Sigmoid colon (tissue), 7 donors: ENCODE data around the gene SLC66A1. TPM values are rescaled to one million over a fixed set of nuclear protein-coding genes. Genes with fewer than 3 reads are reported as not detected.

Source experiments
- DNase-seq: peaks from one replicate; pipeline ENCODE4 v3.0.0-alpha.2; 2019
- H3K27ac ChIP-seq, 4 donors: fragments of 200-600 bp; sonication (generic); one replicate each; pipeline ENCODE4 v1.5.1; 2016 to 2019; ENCODE audit warnings: mild to moderate bottlenecking in 1 of 4
- H3K27me3 ChIP-seq, 3 donors: fragments of 200-600 bp; sonication (generic); one replicate each; pipeline ENCODE4 v1.5.1; 2019; ENCODE audit warnings: mild to moderate bottlenecking in 1 of 3
- H3K36me3 ChIP-seq, 4 donors: fragments of 200-600 bp; sonication (generic); one replicate each; pipeline ENCODE4 v1.5.1; 2016 to 2019
- H3K4me1 ChIP-seq, 4 donors: fragments of 200-600 bp; sonication (generic); one replicate each; pipeline ENCODE4 v1.5.1; 2017 to 2019
- H3K4me3 ChIP-seq, 4 donors: fragments of 200-600 bp; sonication (generic); one replicate each; pipeline ENCODE4 v1.5.1; 2017 to 2019; ENCODE audit warnings: mild to moderate bottlenecking in 2 of 4, moderate library complexity in 1 of 4
- H3K9me3 ChIP-seq, 4 donors: fragments of 200-600 bp in 3 of 4; sonication (generic) in 3 of 4; one replicate each; pipeline versions ENCODE4 v1.5.1 to v1.6.1; 2013 to 2019
- CTCF ChIP-seq, 4 experiments: fragments of 450-650 bp in 3 of 4; fragments of 200-600 bp in 1 of 4; IDR thresholded peaks; one replicate each; pipeline ENCODE4 v1.5.1; 2016 to 2019; ENCODE audit warnings: antibody characterized with exemption in 4 of 4, mild to moderate bottlenecking in 3 of 4, moderate library complexity in 2 of 4
- EP300 ChIP-seq, 4 donors: sonication (generic); formaldehyde crosslinking; IDR thresholded peaks; one replicate each; pipeline ENCODE4 v1.6.1; 2017; ENCODE audit warnings: antibody characterized with exemption in 4 of 4
- POLR2A ChIP-seq, 2 donors: fragments of 450-650 bp; IDR thresholded peaks; one replicate each; pipeline ENCODE4 v1.6.1; 2016; ENCODE audit warnings: antibody characterized with exemption in 2 of 2, mild to moderate bottlenecking in 2 of 2, moderate library complexity in 2 of 2
- POLR2AphosphoS5 ChIP-seq, 4 donors: sonication (generic); formaldehyde crosslinking; IDR thresholded peaks; one replicate each; pipeline ENCODE4 v1.6.1; 2017; ENCODE audit warnings: antibody characterized with exemption in 4 of 4
- WGBS, 2 donors: extraction: QIAGEN DNeasy Blood & Tissue Kit; methylation state at CpG; one replicate each; pipeline ENCODE4 v1.1.7; 2013; 5-methylcytosine and 5-hydroxymethylcytosine counted together
- intact Hi-C: fragments of 100-400 bp; cut with DNase I; formaldehyde crosslinking; loops from one replicate; pipeline ENCODE4 v1.15.1; 2023
- polyA plus RNA-seq, 3 donors: library from polyadenylated mRNA; stranded (reverse); fragments of 200-250 nt; gene quantifications; one replicate each; pipeline ENCODE4 v1.2.3, GENCODE V29; 2013
- total RNA-seq, 4 donors: library from RNA; depleted of rRNA; stranded (reverse); fragments of >200 nt; gene quantifications; one replicate each; pipeline ENCODE4 v1.1.0, GENCODE V29; 2016
- donor health status: healthy with polysubstance abuse.
- donor health status: Bipolar disorder and iron deficiency.
- donor health status: healthy.

Gene SLC66A1
- total and polyA plus RNA-seq, 7 donors, result 5.1 to 16.0 (median 8.1) TPM

GRCh38 chr1:19370453-19371170 lies 58.5 kb downstream of the SLC66A1 start:
- 72 to 88% methylated on average over 13 of the region's 13 CpGs for WGBS, 2 donors
- peak overlapping the region in 1 of 4 donors; percentile 48 for H3K27ac ChIP-seq
- intact Hi-C loops, result no loop called here

DNA sequence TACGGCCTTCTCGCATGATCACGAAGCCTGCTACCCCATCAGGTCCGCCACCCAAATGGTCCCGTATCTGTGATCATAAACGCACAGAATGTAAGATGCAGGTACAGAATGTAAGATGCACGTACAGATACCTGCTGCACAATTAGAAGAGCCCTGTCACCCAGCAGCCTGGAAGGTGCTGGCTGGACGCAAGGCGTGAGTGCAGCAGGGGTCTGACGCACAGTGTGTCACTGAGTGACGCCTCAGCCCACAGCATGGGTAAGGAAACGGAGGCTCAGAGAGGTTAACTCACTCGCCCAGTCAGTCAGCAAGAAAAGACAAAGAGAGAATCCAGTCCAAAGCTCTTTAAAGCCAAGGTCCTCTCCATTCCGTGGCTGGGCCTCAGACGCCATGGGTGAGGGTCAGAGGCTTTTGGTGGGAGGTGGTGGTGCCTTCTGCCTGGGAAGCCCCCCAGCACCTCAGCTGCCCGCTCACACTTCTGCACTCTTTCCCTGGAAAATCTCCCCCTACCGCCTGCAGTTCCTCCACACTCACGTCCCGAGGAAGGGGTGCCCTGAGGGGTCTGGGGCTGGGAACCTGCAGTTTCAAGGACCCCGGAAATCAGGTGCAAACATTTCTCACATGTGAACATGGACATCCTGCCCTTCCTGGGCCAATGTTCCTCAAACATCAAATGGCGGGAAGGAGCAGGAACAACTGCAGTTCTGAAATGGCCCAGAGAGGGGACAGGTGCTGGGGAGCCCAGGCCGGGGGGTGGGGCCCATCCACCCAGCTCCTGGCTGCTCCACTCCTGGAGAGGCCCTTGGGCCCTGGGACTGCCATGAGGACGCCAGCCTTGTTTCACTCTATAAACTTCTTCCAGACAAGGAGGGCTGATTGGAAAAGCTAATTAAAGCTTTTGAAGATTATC lies 59.4 kb downstream of the SLC66A1 start:
- no peak for TF ChIP-seq POLR2A (IDR thresholded peaks at IDR 0.05)
- no peak for TF ChIP-seq EP300 (IDR thresholded peaks at IDR 0.05)
- no peak for TF ChIP-seq CTCF (IDR thresholded peaks at IDR 0.05)
- no peak for TF ChIP-seq POLR2AphosphoS5 (IDR thresholded peaks at IDR 0.05)
- intact Hi-C loops, result no loop called here
- H3K27me3 ChIP-seq, result no peaks in the 10 kb centered on the region
- no peak for DNase-seq
- peaks cover 0 to 53% (median 13%) of the 10 kb centered on the region in 4 donors for H3K36me3 ChIP-seq
- peaks cover 0 to 55% (median 43%) of the 10 kb centered on the region in 4 donors for H3K4me1 ChIP-seq
- no peak overlapping the region for H3K4me3 ChIP-seq
- no peaks in the 10 kb centered on the region for H3K9me3 ChIP-seq
- no peak overlapping the region for H3K27ac ChIP-seq
- WGBS, 2 donors, result 96 to 97% methylated on average over 23 of the region's 23 CpGs

More at GRCh38 chr1:19370453-19371170, 58.5 kb downstream of the SLC66A1 start:
- peaks cover 0 to 44% (median 9%) of the 10 kb centered on the region in 4 donors for H3K36me3 ChIP-seq
- no peaks in the 10 kb centered on the region for H3K9me3 ChIP-seq
- H3K27me3 ChIP-seq, result no peaks in the 10 kb centered on the region
- TF ChIP-seq POLR2AphosphoS5 (IDR thresholded peaks at IDR 0.05) (no peak), CTCF (IDR thresholded peaks at IDR 0.05) (no peak), POLR2A (IDR thresholded peaks at IDR 0.05) (no peak), EP300 (IDR thresholded peaks at IDR 0.05) (no peak)
- peaks cover 0 to 56% (median 43%) of the 10 kb centered on the region in 4 donors for H3K4me1 ChIP-seq
- no peak overlapping the region for H3K4me3 ChIP-seq
- DNase-seq, result no peak

GRCh38 chr1:19372136-19372514 lies 60.0 kb downstream of the SLC66A1 start:
- peaks cover 0 to 48% (median 40%) of the 10 kb centered on the region in 4 donors for H3K4me1 ChIP-seq
- peak overlapping the region in 3 of 4 donors; percentile 24 to 51 (median 48) for H3K27ac ChIP-seq
- no peaks in the 10 kb centered on the region for H3K27me3 ChIP-seq
- intact Hi-C loops, result no loop called here
- no peaks in the 10 kb centered on the region for H3K9me3 ChIP-seq
- H3K36me3 ChIP-seq, result peaks cover 0 to 60% (median 17%) of the 10 kb centered on the region in 4 donors
- no peak for DNase-seq
- TF ChIP-seq CTCF (IDR thresholded peaks at IDR 0.05) (no peak), POLR2AphosphoS5 (IDR thresholded peaks at IDR 0.05) (no peak), POLR2A (IDR thresholded peaks at IDR 0.05) (no peak), EP300 (IDR thresholded peaks at IDR 0.05) (no peak)
- WGBS, 2 donors, result 93 to 94% methylated on average over 5 of the region's 5 CpGs
- no peak overlapping the region for H3K4me3 ChIP-seq

DNA sequence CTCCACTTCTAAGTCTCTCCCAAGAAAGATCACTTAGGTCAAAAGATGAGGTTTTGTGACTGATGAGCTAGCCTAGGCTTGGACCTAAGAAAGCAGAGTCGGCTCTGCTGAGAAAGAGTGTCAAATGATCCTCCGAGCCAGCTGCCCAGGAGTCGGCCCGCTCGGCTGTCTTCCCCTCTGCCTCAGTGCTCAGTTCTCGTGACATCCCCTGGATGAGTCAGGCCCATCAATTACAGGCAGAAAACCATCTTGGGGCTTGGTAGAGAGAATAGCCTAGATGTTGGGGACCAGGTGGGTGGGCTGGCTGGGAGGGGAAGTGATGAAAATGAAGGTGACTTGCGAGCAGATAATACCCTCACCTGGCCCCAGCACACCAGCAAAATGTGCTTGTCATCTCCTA lies 60.5 kb downstream of the SLC66A1 start:
- intact Hi-C loops, result no loop called here
- 92 to 96% methylated on average over 7 of the region's 7 CpGs for WGBS, 2 donors
- peaks cover 2 to 64% (median 22%) of the 10 kb centered on the region in 4 donors for H3K36me3 ChIP-seq
- H3K4me1 ChIP-seq, result peaks cover 0 to 43% (median 36%) of the 10 kb centered on the region in 4 donors
- H3K27ac ChIP-seq, result peak overlapping the region; percentile 24 to 51 (median 44)
- no peak for DNase-seq
- H3K9me3 ChIP-seq, result no peaks in the 10 kb centered on the region
- H3K4me3 ChIP-seq, result no peak overlapping the region
- no peak for TF ChIP-seq POLR2AphosphoS5 (IDR thresholded peaks at IDR 0.05)
- TF ChIP-seq POLR2A (IDR thresholded peaks at IDR 0.05), result no peak
- no peak for TF ChIP-seq CTCF (IDR thresholded peaks at IDR 0.05)
- no peak for TF ChIP-seq EP300 (IDR thresholded peaks at IDR 0.05)
- H3K27me3 ChIP-seq, result no peaks in the 10 kb centered on the region
